Measurements from ENCODE around the gene GABRE. TPM values are rescaled to one million over a fixed set of nuclear protein-coding genes. Genes with fewer than 3 reads are reported as not detected.

GABRE gene
- total RNA-seq, 1 donor from 2014 or later: 202 TPM

DNA sequence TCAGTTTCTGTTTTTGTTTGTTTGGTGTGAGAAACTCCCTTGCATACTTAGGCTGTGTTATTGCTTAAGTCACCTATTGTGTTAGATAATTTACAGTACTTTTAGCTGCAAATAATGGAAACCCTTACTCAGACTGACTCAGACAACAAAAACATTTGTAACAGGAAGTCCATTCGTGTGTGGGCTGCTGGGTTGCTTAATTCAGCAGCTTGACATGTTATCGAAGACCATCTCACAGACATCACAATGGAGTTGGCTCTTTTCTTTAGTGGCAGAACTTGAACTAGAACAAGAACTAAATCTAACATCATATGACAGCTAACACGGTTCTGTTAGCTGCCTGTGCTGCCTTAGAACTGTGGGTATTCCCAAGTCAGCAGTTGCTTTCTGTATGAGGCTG is 9.9 kb upstream of the GABRE start:
- no peak overlapping the region for H3K4me3 Mint-ChIP-seq
- no peak for TF ChIP-seq CTCF (IDR thresholded peaks at IDR 0.05; ENCODE audit: unreplicated experiment)
- no peaks in the 10 kb centered on the region for H3K4me1 Mint-ChIP-seq
- no peaks in the 10 kb centered on the region for H3K36me3 Mint-ChIP-seq
- peaks cover 28% of the 10 kb centered on the region for H3K9me3 Mint-ChIP-seq
- H3K27me3 Mint-ChIP-seq (ENCODE audit: low read depth): no peaks in the 10 kb centered on the region
- no peak overlapping the region for H3K27ac Mint-ChIP-seq
- DNase-seq (ENCODE audit: low spot score in 2 of 2, unreplicated experiment in 2 of 2): no peak

- no peak for DNase-seq (ENCODE audit: low spot score in 2 of 2, unreplicated experiment in 2 of 2)
- no peak overlapping the region for H3K4me3 Mint-ChIP-seq
- TF ChIP-seq CTCF (IDR thresholded peaks at IDR 0.05; ENCODE audit: unreplicated experiment): no peak
- peaks cover 25% of the 10 kb centered on the region for H3K9me3 Mint-ChIP-seq
- H3K4me1 Mint-ChIP-seq: no peaks in the 10 kb centered on the region
- H3K27me3 Mint-ChIP-seq (ENCODE audit: low read depth): no peaks in the 10 kb centered on the region
- no peaks in the 10 kb centered on the region for H3K36me3 Mint-ChIP-seq
- no peak overlapping the region for H3K27ac Mint-ChIP-seq
These were observed 8.7 kb upstream of the GABRE start for GRCh38 chrX:151983186-151983585.

DNA sequence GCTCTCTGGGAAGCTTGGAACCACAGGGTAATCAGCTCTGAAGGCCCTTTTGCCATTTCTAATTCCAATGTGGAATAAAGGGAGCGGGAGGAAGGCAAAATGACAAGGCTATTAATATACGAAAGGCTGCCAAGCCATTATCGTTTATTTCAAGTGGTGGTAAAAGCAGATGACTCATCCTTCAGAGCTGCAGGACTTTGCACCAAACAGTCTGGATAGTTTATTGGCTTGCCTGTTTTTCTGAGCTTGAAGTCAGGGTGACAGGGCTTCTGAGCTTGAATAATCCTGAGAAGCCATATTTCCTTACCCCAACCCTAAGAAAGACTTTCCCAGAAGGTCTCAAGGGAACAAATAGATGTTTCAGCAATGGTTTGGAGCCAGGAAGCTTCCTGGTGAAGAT is 7.7 kb upstream of the GABRE start:
- Mint-ChIP-seq H3K36me3 (no peaks in the 10 kb centered on the region), H3K27me3 (ENCODE audit: low read depth) (no peaks in the 10 kb centered on the region), H3K4me3 (no peak overlapping the region), H3K4me1 (peaks cover 5% of the 10 kb centered on the region), H3K9me3 (peaks cover 15% of the 10 kb centered on the region), H3K27ac (no peak overlapping the region)
- no peak for TF ChIP-seq CTCF (IDR thresholded peaks at IDR 0.05; ENCODE audit: unreplicated experiment)
- no peak for DNase-seq (ENCODE audit: low spot score in 2 of 2, unreplicated experiment in 2 of 2)

DNA sequence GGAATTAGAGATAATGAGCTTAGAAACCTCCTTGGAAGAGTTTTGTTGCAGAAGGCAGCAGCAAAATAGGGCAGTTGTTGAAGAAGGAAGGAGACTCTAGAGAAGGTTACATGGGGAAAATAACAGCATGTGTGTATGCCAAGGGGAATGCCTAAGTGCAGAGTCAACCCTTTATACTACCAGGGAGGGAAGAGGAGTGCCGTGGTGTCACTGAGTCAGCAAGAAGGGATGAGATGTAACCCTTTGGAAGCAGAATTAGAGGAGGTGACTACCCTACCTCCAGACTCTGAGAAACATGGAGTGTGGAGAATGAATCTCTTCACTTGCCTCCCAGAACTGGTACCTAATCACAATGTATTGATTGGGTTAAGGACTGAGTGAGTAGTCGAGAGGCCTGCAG is 6.7 kb upstream of the GABRE start:
- H3K27ac Mint-ChIP-seq: no peak overlapping the region
- no peak for TF ChIP-seq CTCF (IDR thresholded peaks at IDR 0.05; ENCODE audit: unreplicated experiment)
- peaks cover 6% of the 10 kb centered on the region for H3K9me3 Mint-ChIP-seq
- no peaks in the 10 kb centered on the region for H3K27me3 Mint-ChIP-seq (ENCODE audit: low read depth)
- DNase-seq (ENCODE audit: low spot score in 2 of 2, unreplicated experiment in 2 of 2): no peak
- no peak overlapping the region for H3K4me3 Mint-ChIP-seq
- peaks cover 13% of the 10 kb centered on the region for H3K4me1 Mint-ChIP-seq
- no peaks in the 10 kb centered on the region for H3K36me3 Mint-ChIP-seq

DNA sequence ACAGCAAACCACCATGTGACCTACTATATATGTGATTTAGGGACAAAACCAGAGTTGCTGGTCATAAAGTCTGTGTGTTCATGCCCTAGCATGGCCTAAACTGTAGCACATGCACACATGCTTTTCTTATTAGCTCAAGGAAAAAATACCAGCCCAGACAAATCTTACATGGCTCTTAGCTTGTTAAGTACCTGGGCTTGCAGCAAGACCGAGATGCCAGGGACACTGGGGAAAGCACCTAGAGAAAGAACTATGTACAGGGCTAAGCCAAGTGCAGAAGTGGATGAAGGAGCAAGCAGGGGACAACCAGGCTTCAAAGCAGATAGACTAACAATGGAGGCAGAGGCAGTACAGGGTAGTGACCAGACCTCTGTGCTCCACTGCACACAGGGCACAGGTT is 3.4 kb upstream of the GABRE start:
- H3K4me1 Mint-ChIP-seq: peaks cover 32% of the 10 kb centered on the region
- peaks cover 6% of the 10 kb centered on the region for H3K27me3 Mint-ChIP-seq (ENCODE audit: low read depth)
- H3K4me3 Mint-ChIP-seq: no peak overlapping the region
- H3K9me3 Mint-ChIP-seq: peaks cover 4% of the 10 kb centered on the region
- TF ChIP-seq CTCF (IDR thresholded peaks at IDR 0.05; ENCODE audit: unreplicated experiment): no peak
- DNase-seq (ENCODE audit: low spot score in 2 of 2, unreplicated experiment in 2 of 2): no peak
- no peak overlapping the region for H3K27ac Mint-ChIP-seq
- no peaks in the 10 kb centered on the region for H3K36me3 Mint-ChIP-seq

DNA sequence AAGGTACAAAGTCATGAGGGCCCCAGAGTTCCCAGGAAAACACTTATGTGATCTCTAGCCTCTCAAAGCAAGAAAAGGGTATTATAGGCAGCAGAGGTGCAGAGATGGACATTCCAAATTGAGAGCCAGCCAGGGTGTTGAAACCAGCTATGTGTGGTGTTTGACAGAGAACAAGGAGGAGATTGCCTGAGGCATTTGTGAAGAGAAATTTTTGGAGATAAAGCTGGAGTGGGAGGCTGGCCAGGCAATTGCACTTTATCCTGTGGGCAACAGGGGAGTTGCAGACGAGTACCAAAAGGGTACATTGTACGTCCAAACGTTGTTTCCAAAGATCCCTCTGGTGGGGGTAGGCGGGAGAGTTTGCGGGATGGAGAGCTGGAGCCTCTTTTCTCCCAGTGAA is 2.5 kb upstream of the GABRE start:
- no peaks in the 10 kb centered on the region for H3K36me3 Mint-ChIP-seq
- peaks cover 36% of the 10 kb centered on the region for H3K4me1 Mint-ChIP-seq
- DNase-seq (ENCODE audit: low spot score in 2 of 2, unreplicated experiment in 2 of 2): no peak
- H3K27ac Mint-ChIP-seq: no peak overlapping the region
- no peak for TF ChIP-seq CTCF (IDR thresholded peaks at IDR 0.05; ENCODE audit: unreplicated experiment)
- H3K4me3 Mint-ChIP-seq: peak overlapping the region; percentile 2
- peaks cover 4% of the 10 kb centered on the region for H3K9me3 Mint-ChIP-seq
- peaks cover 9% of the 10 kb centered on the region for H3K27me3 Mint-ChIP-seq (ENCODE audit: low read depth)
